ENCODE data around the gene PIGB.

The PIGB gene

GRCh38 chr15:55348281-55348778 lies 29.3 kb downstream of the PIGB start:
- H3K27me3 ChIP-seq (ENCODE audit: insufficient read depth, poor library complexity, severe bottlenecking): no peaks in the 10 kb centered on the region
- no peaks in the 10 kb centered on the region for H3K4me1 ChIP-seq (ENCODE audit: insufficient read depth, poor library complexity, severe bottlenecking)
- ATAC-seq (ENCODE audit: low read depth) (no peak), DNase-seq (ENCODE audit: low spot score) (no peak)
- H3K4me3 ChIP-seq (ENCODE audit: severe bottlenecking): no peak overlapping the region
- no peaks in the 10 kb centered on the region; the same call in 1 of the 2 replicates for H3K36me3 ChIP-seq (ENCODE audit: low read depth)
- no peak overlapping the region for H3K27ac ChIP-seq (ENCODE audit: poor library complexity, severe bottlenecking)
- no peak for TF ChIP-seq CTCF (IDR thresholded peaks at IDR 0.05; ENCODE audit: poor library complexity, severe bottlenecking)
- no peaks in the 10 kb centered on the region for H3K9me3 ChIP-seq (ENCODE audit: severe bottlenecking)

DNA sequence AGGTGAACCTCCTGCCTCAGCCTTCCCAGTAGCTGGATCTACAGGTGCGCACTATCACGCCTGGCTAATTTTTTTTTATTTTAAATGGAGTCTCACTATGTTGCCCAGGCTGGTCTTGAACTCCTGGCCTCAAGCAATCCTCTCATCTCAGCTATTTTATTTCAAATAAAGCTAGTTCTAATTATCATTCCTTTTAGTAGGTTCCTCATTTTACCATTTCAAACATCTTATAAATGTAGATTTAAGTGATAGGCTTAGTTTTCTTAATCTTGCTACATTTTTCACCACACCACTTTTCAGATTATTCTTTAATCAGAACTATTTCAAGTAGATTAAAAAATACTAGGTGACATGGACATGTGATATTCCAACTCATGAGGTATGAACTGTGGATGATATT lies 30.3 kb downstream of the PIGB start:
- Histone ChIP-seq H3K36me3 (ENCODE audit: low read depth) (no peaks in the 10 kb centered on the region; the same call in 1 of the 2 replicates), H3K27ac (ENCODE audit: poor library complexity, severe bottlenecking) (no peak overlapping the region), H3K4me3 (ENCODE audit: severe bottlenecking) (no peak overlapping the region), H3K4me1 (ENCODE audit: insufficient read depth, poor library complexity, severe bottlenecking) (no peaks in the 10 kb centered on the region), H3K27me3 (ENCODE audit: insufficient read depth, poor library complexity, severe bottlenecking) (no peaks in the 10 kb centered on the region), H3K9me3 (ENCODE audit: severe bottlenecking) (no peaks in the 10 kb centered on the region)
- ATAC-seq (ENCODE audit: low read depth): no peak
- no peak for TF ChIP-seq CTCF (IDR thresholded peaks at IDR 0.05; ENCODE audit: poor library complexity, severe bottlenecking)
- no peak for DNase-seq (ENCODE audit: low spot score)

DNA sequence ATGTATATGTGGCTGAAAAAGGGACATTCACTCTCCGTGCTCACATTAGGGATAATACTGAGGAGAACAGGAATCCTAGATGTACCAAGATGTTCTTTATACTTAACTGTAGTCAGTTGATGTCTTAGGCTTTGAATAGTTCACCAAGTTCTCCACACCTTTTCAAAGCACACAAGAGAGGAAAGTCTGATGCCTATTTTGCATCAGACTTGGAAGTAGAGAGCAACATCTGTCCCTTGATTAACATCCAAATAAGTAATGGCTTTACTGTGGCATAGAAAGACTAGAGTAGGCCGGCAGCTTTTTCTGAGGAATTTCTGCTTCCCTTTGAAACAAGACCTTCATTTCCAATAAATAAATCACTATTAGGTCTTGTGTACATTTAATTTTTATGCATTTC lies 34.0 kb downstream of the PIGB start:
- TF ChIP-seq CTCF (IDR thresholded peaks at IDR 0.05; ENCODE audit: poor library complexity, severe bottlenecking): no peak
- Histone ChIP-seq H3K27ac (ENCODE audit: poor library complexity, severe bottlenecking) (no peak overlapping the region), H3K4me3 (ENCODE audit: severe bottlenecking) (no peak overlapping the region), H3K27me3 (ENCODE audit: insufficient read depth, poor library complexity, severe bottlenecking) (no peaks in the 10 kb centered on the region), H3K4me1 (ENCODE audit: insufficient read depth, poor library complexity, severe bottlenecking) (no peaks in the 10 kb centered on the region), H3K36me3 (ENCODE audit: low read depth) (peaks cover 13% of the 10 kb centered on the region; the same call in 1 of the 2 replicates), H3K9me3 (ENCODE audit: severe bottlenecking) (no peaks in the 10 kb centered on the region)
- DNase-seq (ENCODE audit: low spot score) (no peak), ATAC-seq (ENCODE audit: low read depth) (no peak)

DNA sequence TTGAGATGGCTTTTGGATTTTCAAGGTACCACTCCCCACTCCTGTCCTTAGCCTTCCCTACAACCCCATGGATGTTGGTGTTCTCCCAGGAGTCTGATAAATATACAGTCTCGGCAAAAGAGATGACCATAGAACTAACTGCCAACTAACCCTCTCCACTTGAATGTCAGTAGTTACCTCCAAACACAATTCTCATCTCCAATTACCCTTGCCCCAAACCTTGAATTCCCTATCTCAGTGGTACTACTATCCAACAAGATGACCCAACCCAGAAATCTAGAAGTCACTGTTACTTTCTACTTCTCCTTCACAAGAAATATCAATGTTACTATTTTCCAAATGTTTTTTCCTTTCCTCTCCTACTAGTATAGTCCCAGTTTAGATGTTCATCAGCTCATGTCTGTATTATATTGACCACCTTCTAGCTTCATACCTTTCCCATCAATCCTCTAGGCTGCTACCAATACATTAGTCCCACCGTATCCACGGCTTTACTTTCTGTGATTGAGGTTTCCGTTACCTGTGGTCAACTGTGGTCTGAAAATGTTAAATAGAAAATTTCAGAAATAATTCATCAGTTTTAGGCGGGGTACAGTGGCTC lies 38.1 kb downstream of the PIGB start:
- no peak for ATAC-seq (ENCODE audit: low read depth)
- no peak for TF ChIP-seq CTCF (IDR thresholded peaks at IDR 0.05; ENCODE audit: poor library complexity, severe bottlenecking)

DNA sequence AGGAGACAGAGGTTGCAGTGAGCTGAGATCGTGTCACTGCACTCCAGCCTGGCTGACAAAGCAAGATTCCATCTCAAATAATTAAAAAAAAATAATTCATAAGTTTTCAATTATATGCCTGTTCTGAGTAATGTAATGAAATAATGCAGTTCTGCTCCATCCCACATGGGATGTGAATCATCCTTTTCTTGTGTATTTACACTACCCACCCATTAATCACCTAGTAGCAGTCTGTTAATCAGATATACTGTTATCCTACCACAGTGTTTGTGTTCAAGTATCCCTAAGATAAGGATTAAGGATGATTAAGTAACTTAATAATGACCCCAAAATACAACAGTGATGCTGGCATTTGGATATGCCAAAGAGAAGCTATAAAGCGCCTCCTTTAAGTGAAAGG lies 38.8 kb downstream of the PIGB start:
- Histone ChIP-seq H3K36me3 (ENCODE audit: low read depth) (peaks cover 13% of the 10 kb centered on the region; the same call in 1 of the 2 replicates), H3K9me3 (ENCODE audit: severe bottlenecking) (no peaks in the 10 kb centered on the region), H3K27ac (ENCODE audit: poor library complexity, severe bottlenecking) (no peak overlapping the region), H3K4me1 (ENCODE audit: insufficient read depth, poor library complexity, severe bottlenecking) (no peaks in the 10 kb centered on the region), H3K27me3 (ENCODE audit: insufficient read depth, poor library complexity, severe bottlenecking) (no peaks in the 10 kb centered on the region), H3K4me3 (ENCODE audit: severe bottlenecking) (no peak overlapping the region)
- DNase-seq (ENCODE audit: low spot score) (no peak), ATAC-seq (ENCODE audit: low read depth) (peak; percentile 81)
- no peak for TF ChIP-seq CTCF (IDR thresholded peaks at IDR 0.05; ENCODE audit: poor library complexity, severe bottlenecking)

More for the DNA sequence above, 38.1 kb downstream of the PIGB start:
- DNase-seq (ENCODE audit: low spot score): no peak
- peaks cover 13% of the 10 kb centered on the region; the same call in 1 of the 2 replicates for H3K36me3 ChIP-seq (ENCODE audit: low read depth)
- H3K27ac ChIP-seq (ENCODE audit: poor library complexity, severe bottlenecking): no peak overlapping the region
- H3K4me1 ChIP-seq (ENCODE audit: insufficient read depth, poor library complexity, severe bottlenecking): no peaks in the 10 kb centered on the region
- no peaks in the 10 kb centered on the region for H3K27me3 ChIP-seq (ENCODE audit: insufficient read depth, poor library complexity, severe bottlenecking)
- H3K9me3 ChIP-seq (ENCODE audit: severe bottlenecking): no peaks in the 10 kb centered on the region
- no peak overlapping the region for H3K4me3 ChIP-seq (ENCODE audit: severe bottlenecking)

Measured in RWPE2 (cell line).